Activated CD8-positive, alpha-beta memory T cell treated with anti-CD3 and anti-CD28 coated beads, Interleukin-2, amount 50 U/mL, for 1 hour (primary cell): ENCODE data around the gene LITAFD.
"Not testable (repeated sequence)": the region's sequence is repeated elsewhere in the genome, so short reads cannot be mapped to it uniquely, and the experiment has no call there.

Experiments used
- DNase-seq: peaks from one replicate; pipeline ENCODE4 v3.0.0-alpha.2; 2020; ENCODE audit errors: extremely low read depth

LITAFD gene

GRCh38 chr16:8858994-8859912 is 22.9 kb upstream of the LITAFD start:
- DNase-seq: no peak

GRCh38 chr16:8859913-8860881 is 22.0 kb upstream of the LITAFD start:
- DNase-seq: no peak

GRCh38 chr16:8861563-8862308 is 20.4 kb upstream of the LITAFD start:
- no peak for DNase-seq

GRCh38 chr16:8862309-8863130 is 19.6 kb upstream of the LITAFD start:
- DNase-seq: no peak

GRCh38 chr16:8863594-8864424 is 18.3 kb upstream of the LITAFD start:
- no peak for DNase-seq

- DNase-seq: no peak
Observed at GRCh38 chr16:8864480-8865110, 17.6 kb upstream of the LITAFD start.

- DNase-seq: no peak
Observed at GRCh38 chr16:8865145-8865882, 16.8 kb upstream of the LITAFD start.

- no peak for DNase-seq
Observed at GRCh38 chr16:8866118-8866883, 15.8 kb upstream of the LITAFD start.

- DNase-seq: no peak
Observed at GRCh38 chr16:8866884-8867215, 15.3 kb upstream of the LITAFD start.

GRCh38 chr16:8867216-8867931 is 14.8 kb upstream of the LITAFD start:
- DNase-seq: no peak

GRCh38 chr16:8867932-8868415 is 14.2 kb upstream of the LITAFD start:
- no peak for DNase-seq

GRCh38 chr16:8868416-8869211 is 13.5 kb upstream of the LITAFD start, which contains the start of gene CARHSP1:
Gene CARHSP1, minus strand, starts transcription at chr16:8869006. Its CDS starts 9,678 bp downstream, at chr16:8859328.
- DNase-seq: peak; percentile 37

GRCh38 chr16:8869212-8869987 is 12.8 kb upstream of the LITAFD start:
- DNase-seq: no peak

- not testable (repeated sequence) for DNase-seq
Observed at GRCh38 chr16:8869988-8870241, 12.2 kb upstream of the LITAFD start.

GRCh38 chr16:8872071-8872470 is 10.1 kb upstream of the LITAFD start:
- no peak for DNase-seq
